ENCODE results near the gene FAM83F. TPM values are rescaled to one million over a fixed set of nuclear protein-coding genes. Genes with fewer than 3 reads are reported as not detected.

FAM83F gene
- polyA plus RNA-seq, 2 of the 4 experiments (the other 2 are of a cell fraction): not detected

GRCh38 chr22:39970742-39971141 lies 24.0 kb upstream of the FAM83F start:
- Histone ChIP-seq H3K9me3 (no peaks in the 10 kb centered on the region), H3K4me1 (no peaks in the 10 kb centered on the region), H3K27ac (no peak overlapping the region), H3K4me2 (no peak overlapping the region), H3K4me3 (no peak overlapping the region)
- ATAC-seq: no peak
- TF ChIP-seq PBX3 (IDR thresholded peaks at IDR 0.05) (no peak), E2F6 (IDR thresholded peaks at IDR 0.05; ENCODE audit: borderline replicate concordance, low read depth) (no peak), RFX5 (IDR thresholded peaks at IDR 0.05) (no peak), ZFP36 (IDR thresholded peaks at IDR 0.05; ENCODE audit: borderline replicate concordance, partially characterized antibody) (no peak), ESRRA (IDR thresholded peaks at IDR 0.05; ENCODE audit: borderline replicate concordance, low read length) (no peak), USF2 (IDR thresholded peaks at IDR 0.05) (no peak), ELK1 (IDR thresholded peaks at IDR 0.05; ENCODE audit: low read depth, low read length) (no peak), FOSL2 (IDR thresholded peaks at IDR 0.05) (no peak), FOSL2 (CRISPR knock-in tag; IDR thresholded peaks at IDR 0.05) (no peak), REST (IDR thresholded peaks at IDR 0.05) (no peak), HDAC2 (IDR thresholded peaks at IDR 0.05) (no peak), SREBF2 (IDR thresholded peaks at IDR 0.05) (no peak), FOSB (CRISPR knock-in tag; IDR thresholded peaks at IDR 0.05) (no peak), TP53 (CRISPR knock-in tag; IDR thresholded peaks at IDR 0.05) (no peak)
- ChIA-PET CTCF (no interaction called here), POLR2A (no interaction called here)
- FAIRE-seq: no peak
- no peak for DNase-seq (ENCODE audit: low read depth in 1 of 2, low spot score in 1 of 2)
- WGBS (ENCODE audit: missing lambda C conversion rate): 62% methylated on average over 6 of the region's 10 CpGs

- TF ChIP-seq HDAC2 (IDR thresholded peaks at IDR 0.05): no peak
- TF ChIP-seq NPAS2 (CRISPR knock-in tag; IDR thresholded peaks at IDR 0.05; ENCODE audit: borderline replicate concordance): no peak
- no peak for TF ChIP-seq KDM5A (IDR thresholded peaks at IDR 0.05)
- TF ChIP-seq USF2 (IDR thresholded peaks at IDR 0.05): no peak
- TF ChIP-seq JUN (IDR thresholded peaks at IDR 0.05): no peak
- TF ChIP-seq PHF8 (IDR thresholded peaks at IDR 0.05; ENCODE audit: borderline replicate concordance, low read depth): no peak
- TF ChIP-seq MAZ (IDR thresholded peaks at IDR 0.05; ENCODE audit: borderline replicate concordance, low read depth, low read length): no peak
- no peak for TF ChIP-seq REST (IDR thresholded peaks at IDR 0.05)
- TF ChIP-seq HES2 (IDR thresholded peaks at IDR 0.05): no peak
- no peak for TF ChIP-seq SMC3 (IDR thresholded peaks at IDR 0.05)
- no peak for TF ChIP-seq POLR2A (IDR thresholded peaks at IDR 0.05; ENCODE audit: low read length)
- no peak for TF ChIP-seq CHD4 (IDR thresholded peaks at IDR 0.05; ENCODE audit: borderline replicate concordance)
- no peak for TF ChIP-seq ZC3H11A (IDR thresholded peaks at IDR 0.05)
- TF ChIP-seq RARB (CRISPR knock-in tag; IDR thresholded peaks at IDR 0.05): no peak
- ATAC-seq: no peak
- Histone ChIP-seq H3K4me2 (no peak overlapping the region), H3K27ac (no peak overlapping the region), H3K4me3 (no peak overlapping the region), H3K9me3 (no peaks in the 10 kb centered on the region), H3K4me1 (no peaks in the 10 kb centered on the region)
- 31% methylated on average over 5 of the region's 5 CpGs for WGBS (ENCODE audit: missing lambda C conversion rate)
- no peak for DNase-seq (ENCODE audit: low read depth in 1 of 2, low spot score in 1 of 2)
- no peak for FAIRE-seq
- ChIA-PET POLR2A (no interaction called here), CTCF (no interaction called here)
These were observed 22.1 kb upstream of the FAM83F start for GRCh38 chr22:39972641-39973040.
